Suppressor macrophage treated with lipopolysaccharide for 4 hours (primary cell): ENCODE results near the gene CLDN22.

Experiments
- DNase-seq: peaks from one replicate; pipeline ENCODE4 v3.0.0-alpha.2; 2020

Gene CLDN22

DNA sequence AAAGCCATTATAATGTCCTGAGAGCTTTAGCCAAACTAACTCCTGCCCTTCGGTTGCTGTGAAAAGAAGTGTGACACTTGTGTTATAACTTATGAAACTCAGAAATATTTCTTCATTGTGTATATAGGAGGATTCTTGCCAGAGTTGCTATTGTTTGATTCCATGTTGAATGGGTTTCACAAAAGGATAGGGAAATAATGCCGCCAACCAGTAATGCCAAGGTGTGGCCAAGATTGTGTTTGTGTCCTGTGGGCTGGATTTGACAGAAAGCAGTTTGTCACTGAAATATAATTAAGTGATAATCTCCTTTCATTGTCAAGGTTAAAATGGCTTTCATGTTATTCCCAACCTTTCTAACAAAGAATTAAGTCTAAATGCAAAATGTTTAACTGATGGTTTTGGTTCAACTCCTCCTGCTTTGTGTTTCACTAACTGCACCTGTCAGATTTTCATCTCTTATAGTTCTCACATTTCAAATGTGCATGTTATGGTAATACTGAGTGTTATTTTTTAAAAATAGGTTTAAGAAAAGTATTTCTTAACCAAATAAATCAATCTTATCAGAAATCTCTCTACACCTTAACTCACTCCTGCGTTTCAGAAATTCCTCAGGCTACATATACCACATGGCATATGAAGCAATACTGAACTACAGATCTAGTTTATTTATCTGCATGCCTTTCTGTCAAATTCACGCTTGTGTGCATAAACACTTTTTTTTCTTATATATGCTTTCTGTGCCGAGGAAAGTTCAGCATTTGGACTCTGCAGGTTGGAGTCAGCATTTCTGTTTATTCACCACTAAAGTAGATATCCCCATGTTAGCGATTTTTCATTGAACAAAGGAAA, at the start of gene CLDN22:
TSS of gene CLDN22 (minus strand) at position 66 of the 849 bp plus-strand sequence. CDS start at position 8, 58 bp downstream.
- DNase-seq = no peak

DNA sequence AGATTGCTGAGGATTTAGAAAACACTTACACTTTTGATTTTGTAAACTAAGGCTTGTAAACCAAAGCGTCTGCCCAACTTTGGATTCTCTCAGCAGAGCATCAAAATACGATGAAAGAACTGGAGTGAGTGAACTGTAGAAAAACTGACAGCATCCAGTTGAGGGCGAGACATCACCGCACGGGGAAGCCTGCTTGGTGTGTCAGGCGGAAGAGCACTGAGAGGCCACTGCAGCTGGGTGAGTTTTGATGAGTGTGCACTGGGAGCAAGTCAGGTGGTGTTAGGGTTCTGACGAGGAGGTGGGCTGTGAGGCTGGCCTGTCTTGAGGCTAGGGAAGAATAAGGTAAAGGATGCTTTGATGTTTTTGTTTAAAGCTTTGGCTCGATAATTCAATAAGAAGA, 49.0 kb upstream of the CLDN22 start:
- no peak for DNase-seq

DNA sequence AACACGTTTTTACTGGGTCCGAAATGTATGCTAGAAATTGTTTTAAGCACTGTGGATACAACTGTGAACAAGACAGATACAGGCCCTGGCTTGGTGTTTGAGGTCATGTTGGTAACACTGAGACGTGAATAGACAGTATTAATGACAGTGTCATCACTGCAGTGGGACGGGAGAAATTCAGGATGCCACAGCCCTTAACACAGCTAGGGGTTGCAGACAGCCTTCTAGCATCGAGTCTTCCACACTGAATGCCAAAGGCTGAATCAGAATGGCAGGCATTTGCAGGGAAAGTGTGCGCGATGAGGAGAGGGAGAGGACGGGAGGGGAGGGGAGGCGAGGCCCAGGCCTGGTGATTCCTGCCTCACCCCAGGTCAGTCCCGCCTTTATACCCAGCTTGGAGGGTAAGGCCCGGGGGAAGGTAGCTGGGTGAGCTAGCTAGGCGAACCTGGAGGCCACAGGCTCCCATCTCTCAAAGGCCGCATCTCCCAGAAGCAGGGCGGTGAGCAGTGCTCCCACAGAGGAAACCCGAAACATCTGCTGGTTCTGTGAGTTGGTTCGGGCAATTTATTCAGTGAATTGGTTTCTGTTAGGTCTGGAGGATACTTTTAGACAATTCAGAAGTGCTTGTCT, 46.2 kb upstream of the CLDN22 start:
- DNase-seq = no peak

DNA sequence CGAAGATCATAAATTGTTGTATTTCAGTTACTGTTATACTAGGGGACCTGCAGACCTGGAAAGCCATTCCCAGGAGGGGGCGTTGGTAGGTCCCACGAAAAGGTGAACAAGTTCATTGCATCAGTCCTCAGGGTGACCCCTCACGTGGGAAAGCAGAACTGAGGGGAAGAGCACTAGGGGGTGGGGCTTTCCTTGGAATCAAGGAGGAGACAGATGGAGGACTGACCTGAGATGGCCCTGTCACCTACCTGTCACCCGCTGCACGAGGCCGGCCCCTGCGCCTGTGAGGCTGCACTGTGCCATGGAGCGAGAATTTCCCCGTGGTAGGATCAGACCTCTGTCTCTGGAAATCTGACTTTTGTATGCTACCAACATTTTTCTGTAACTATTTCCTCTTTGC, 43.9 kb upstream of the CLDN22 start:
- no peak for DNase-seq

- DNase-seq = no peak
These were observed 43.0 kb upstream of the CLDN22 start for GRCh38 chr4:183362916-183363542.

DNA sequence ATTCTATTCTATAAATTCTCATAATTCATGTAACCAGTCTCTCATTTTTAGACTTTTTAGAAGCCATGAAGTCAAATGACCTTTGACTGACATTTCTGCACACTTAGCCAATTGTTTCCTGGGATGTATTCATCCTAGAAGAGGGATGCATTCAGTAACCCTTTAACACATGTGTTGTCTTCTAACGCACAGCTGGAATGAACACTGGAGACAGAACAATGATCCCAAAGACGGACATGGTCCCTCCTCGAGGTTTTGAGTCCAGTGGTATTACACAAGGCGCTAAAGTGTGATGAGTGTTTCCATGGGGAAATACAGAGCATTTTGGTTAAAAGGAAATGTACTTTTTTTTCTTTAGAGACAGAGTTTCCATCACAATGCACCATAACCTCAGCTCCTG, 42.0 kb upstream of the CLDN22 start:
- no peak for DNase-seq

GRCh38 chr4:183360161-183360919, 40.3 kb upstream of the CLDN22 start:
- DNase-seq = no peak

DNA sequence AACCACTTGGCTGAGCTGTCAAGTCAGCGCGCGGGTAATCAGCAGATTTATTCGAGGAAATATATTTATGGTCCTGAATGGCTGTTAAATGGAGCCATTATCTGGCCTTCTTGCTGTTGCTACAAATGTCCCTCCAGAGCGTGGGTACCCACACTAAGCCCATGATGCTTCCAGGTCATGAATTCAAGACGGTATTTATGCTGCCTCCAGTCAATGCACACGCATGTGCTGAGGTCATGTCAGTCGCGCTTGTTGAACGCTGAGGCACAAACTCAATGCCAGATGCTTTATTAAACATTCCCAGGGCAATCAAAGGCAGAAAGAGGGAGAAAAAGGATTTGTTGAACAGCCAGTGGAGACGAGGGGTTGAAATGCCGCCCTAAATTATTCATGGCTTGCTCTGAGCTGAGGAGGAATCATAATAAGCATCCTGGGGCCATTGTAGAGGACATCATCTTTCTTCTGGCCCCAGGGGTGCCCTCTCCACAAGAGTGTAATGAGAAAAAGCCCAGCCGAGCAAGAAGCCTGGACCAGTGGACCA, 38.2 kb upstream of the CLDN22 start:
- no peak for DNase-seq

- no peak for DNase-seq
These were observed 37.0 kb upstream of the CLDN22 start for GRCh38 chr4:183356931-183357675.

- no peak for DNase-seq
These were observed 36.2 kb upstream of the CLDN22 start for GRCh38 chr4:183356173-183356830.

- DNase-seq = no peak
These were observed 35.3 kb upstream of the CLDN22 start for GRCh38 chr4:183355405-183355804.

GRCh38 chr4:183354219-183354618, 34.1 kb upstream of the CLDN22 start:
- no peak for DNase-seq

GRCh38 chr4:183353557-183353956, 33.5 kb upstream of the CLDN22 start:
- no peak for DNase-seq

DNA sequence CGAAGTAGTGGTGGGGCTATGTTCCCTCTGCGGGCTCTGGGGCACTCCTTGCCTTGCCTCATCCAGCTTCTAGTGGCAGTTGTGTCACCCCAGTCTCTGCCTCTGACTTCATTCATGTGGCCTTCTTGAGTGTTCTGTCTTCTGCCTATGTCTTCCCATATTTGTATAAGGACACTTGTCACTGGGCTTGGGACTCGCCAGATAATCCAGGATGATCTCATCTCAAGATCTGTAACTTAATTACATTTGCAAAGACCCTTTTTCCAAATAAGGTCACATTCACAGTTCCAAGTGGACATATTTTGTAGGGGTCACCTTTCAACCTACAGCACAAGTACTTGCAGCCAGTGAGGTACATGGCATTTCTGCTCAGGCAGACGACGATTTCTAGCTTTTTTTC, 32.5 kb upstream of the CLDN22 start:
- no peak for DNase-seq

GRCh38 chr4:183350317-183351071, 30.4 kb upstream of the CLDN22 start:
- no peak for DNase-seq

DNA sequence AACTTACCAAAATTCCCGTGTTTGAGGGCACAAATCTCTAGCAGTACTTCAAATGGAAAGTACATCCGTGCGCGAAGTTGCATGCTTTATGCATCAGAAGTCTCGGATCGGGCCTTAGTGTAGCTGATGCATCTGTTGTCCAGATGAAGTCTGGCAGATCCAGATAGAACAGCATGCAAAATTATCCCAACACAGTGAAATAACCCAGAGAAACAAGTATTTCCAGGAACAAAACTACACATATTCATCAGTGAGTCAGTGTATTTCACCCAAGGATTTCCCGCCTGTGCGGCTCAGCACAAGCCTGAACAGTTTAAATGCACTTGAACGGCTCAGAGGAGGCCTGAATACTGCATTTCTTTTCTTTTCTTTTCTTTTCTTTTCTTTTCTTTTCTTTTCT, 29.6 kb upstream of the CLDN22 start:
- DNase-seq = peak; percentile 51

DNA sequence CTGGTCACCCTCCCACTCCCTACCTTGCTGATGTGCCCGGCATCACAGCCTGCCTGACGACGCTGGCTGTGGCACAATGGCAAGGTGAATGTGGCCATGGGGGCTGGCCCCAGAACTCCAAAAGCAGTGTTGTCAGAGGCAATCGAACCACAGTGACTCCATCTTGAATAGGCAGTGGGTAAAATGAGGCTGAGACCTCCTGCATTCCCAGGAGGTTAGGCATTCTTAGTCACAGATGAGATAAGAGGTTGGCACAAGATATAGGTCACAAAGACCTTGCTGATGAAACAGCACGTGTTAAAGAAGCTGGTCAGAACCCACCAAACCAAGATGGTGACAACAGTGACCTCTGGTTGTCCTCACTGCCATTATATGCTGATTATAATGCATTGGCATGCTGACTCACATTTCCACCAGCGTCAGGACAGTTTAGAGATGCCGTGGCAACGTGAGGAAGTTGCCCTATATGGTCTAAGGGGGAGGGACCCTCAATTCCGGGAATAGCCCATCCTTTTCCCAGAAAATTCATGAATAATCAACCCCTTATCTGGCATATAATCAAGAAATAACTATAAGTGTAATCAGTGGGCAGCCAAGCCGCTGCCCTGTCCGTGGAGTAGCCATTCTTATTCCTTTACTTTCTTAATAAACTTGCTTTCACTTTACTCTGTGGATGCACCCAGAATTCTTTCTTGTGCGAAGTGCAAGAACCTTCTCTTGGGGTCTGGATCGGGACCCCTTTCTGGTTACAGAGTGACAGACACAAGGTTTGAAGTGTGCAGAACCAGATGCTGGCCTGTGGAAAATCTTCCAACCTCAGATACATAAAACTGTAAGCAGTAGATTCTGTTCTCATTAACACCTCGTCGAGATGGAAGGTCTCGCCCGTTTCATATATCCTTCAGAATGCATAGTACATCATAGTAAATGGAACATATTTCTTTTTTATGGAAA, 28.9 kb upstream of the CLDN22 start:
- peak; percentile 93 for DNase-seq

DNA sequence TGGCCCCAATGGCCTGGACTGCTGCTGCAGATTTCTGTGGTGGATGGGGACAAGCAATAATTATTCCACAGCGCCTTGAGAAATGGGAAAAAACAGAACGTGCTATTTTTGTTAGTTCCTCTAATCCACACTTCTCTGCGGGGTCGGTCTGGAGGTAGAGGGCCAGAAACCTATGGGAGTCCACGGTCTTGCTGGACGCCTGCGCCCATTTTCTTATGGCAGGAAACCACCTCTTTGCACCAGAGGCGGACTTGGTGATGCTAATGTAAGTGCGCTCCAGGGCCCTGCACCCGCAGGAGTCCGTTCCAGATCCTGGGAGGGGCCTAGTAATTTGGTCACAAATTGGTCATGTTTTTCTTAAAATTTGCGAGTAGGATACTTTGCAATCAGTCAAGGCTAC, 28.1 kb upstream of the CLDN22 start:
- DNase-seq = no peak

- no peak for DNase-seq
These were observed 27.5 kb upstream of the CLDN22 start for GRCh38 chr4:183347566-183347965.

- DNase-seq = no peak
These were observed 27.1 kb upstream of the CLDN22 start for GRCh38 chr4:183347146-183347545.
